HEK293 (cell line): ENCODE results near the gene CELF6.

ENCODE experiments used
- CTCF ChIA-PET: fragments of 350-600 bp; formaldehyde crosslinking; extraction: SDS; loops from one replicate; lab custom pipeline; 2021; ENCODE audit warnings: antibody characterized with exemption; lab: Yijun Ruan, JAX
- POLR2A ChIA-PET: fragments of 300-600 bp; formaldehyde crosslinking; extraction: SDS; loops from one replicate; lab custom pipeline; 2020; ENCODE audit warnings: antibody characterized with exemption, inconsistent platforms; lab: Yijun Ruan, JAX
- H3K27ac ChIP-seq: fragments of 200-500 bp; sonication (Bioruptor generic); 2 replicates; pipeline ENCODE4 v1.5.1; 2014; ENCODE audit warnings: low read depth, low read length, control low read depth, inconsistent platforms; ENCODE audit errors: extremely low read depth
- H3K36me3 ChIP-seq, 2 experiments: fragments of 200-500 bp in 1 of 2; sonication (Bioruptor generic) in 1 of 2; 1 replicate in 1 of 2; 2 replicates in 1 of 2; pipeline ENCODE4 v1.5.1; 2014 to 2017; ENCODE audit warnings: inconsistent platforms in 2 of 2, low read length in 2 of 2; ENCODE audit not compliant: control insufficient read depth in 2 of 2, insufficient read depth in 1 of 2
- H3K4me1 ChIP-seq: fragments of 200-500 bp; sonication (Bioruptor generic); 2 replicates; pipeline ENCODE4 v1.5.1; 2014; ENCODE audit warnings: mild to moderate bottlenecking, low read length, inconsistent platforms; ENCODE audit not compliant: control insufficient read depth, insufficient read depth
- H3K4me3 ChIP-seq: 2 replicates; pipeline ENCODE4 v1.5.1; 2011; ENCODE audit warnings: low read depth, mild to moderate bottlenecking, control low read depth, low read length, moderate library complexity
- H3K9me3 ChIP-seq: fragments of 200-500 bp; sonication (Bioruptor generic); 2 replicates; pipeline ENCODE4 v1.5.1; 2014; ENCODE audit warnings: low read depth, low read length, inconsistent platforms; ENCODE audit not compliant: control insufficient read depth, insufficient read depth
- KLF10 ChIP-seq: fragments of 450-650 bp; IDR thresholded peaks from 2 replicates; pipeline ENCODE4 v1.5.1; 2018; ENCODE audit warnings: missing biosample characterization, mild to moderate bottlenecking, missing genetic modification characterization
- PRDM1 ChIP-seq: fragments of 450-650 bp; formaldehyde crosslinking; IDR thresholded peaks from 2 replicates; pipeline ENCODE4; 2016; ENCODE audit warnings: missing biosample characterization, missing genetic modification characterization
- SP2 ChIP-seq: fragments of 450-650 bp; formaldehyde crosslinking; IDR thresholded peaks from 2 replicates; pipeline ENCODE4 v1.5.1; 2016; ENCODE audit warnings: missing biosample characterization, missing genetic modification characterization
- SP7 ChIP-seq: fragments of 450-650 bp; formaldehyde crosslinking; IDR thresholded peaks from 2 replicates; pipeline ENCODE4 v1.5.1; 2016; ENCODE audit warnings: missing biosample characterization, missing genetic modification characterization
- WT1 ChIP-seq: fragments of 450-650 bp; formaldehyde crosslinking; IDR thresholded peaks from 2 replicates; pipeline ENCODE4 v1.5.1; 2016; ENCODE audit warnings: missing biosample characterization, missing genetic modification characterization
- ZBTB1 ChIP-seq: fragments of 450-650 bp; formaldehyde crosslinking; IDR thresholded peaks from 2 replicates; pipeline ENCODE4 v1.5.1; 2016; ENCODE audit warnings: missing biosample characterization, missing genetic modification characterization
- ZBTB10 ChIP-seq: fragments of 450-650 bp; formaldehyde crosslinking; IDR thresholded peaks from 2 replicates; pipeline ENCODE4 v1.5.1; 2016; ENCODE audit warnings: missing biosample characterization, missing genetic modification characterization
- ZBTB17 ChIP-seq: fragments of 450-650 bp; formaldehyde crosslinking; IDR thresholded peaks from 2 replicates; pipeline ENCODE4 v1.5.1; 2016; ENCODE audit warnings: missing biosample characterization, missing genetic modification characterization
- ZFP69B ChIP-seq: fragments of 450-650 bp; formaldehyde crosslinking; IDR thresholded peaks from 2 replicates; pipeline ENCODE4 v1.5.1; 2016; ENCODE audit warnings: missing biosample characterization, missing genetic modification characterization
- ZNF580 ChIP-seq: fragments of 450-650 bp; formaldehyde crosslinking; IDR thresholded peaks from 2 replicates; pipeline ENCODE4 v1.5.1; 2016; ENCODE audit warnings: missing biosample characterization, missing genetic modification characterization
- ZNF585B ChIP-seq: fragments of 450-650 bp; formaldehyde crosslinking; IDR thresholded peaks from 2 replicates; pipeline ENCODE4 v1.5.1; 2016; ENCODE audit warnings: missing biosample characterization, missing genetic modification characterization
- ZNF658 ChIP-seq: fragments of 450-650 bp; formaldehyde crosslinking; IDR thresholded peaks from 2 replicates; pipeline ENCODE4; 2016; ENCODE audit warnings: missing biosample characterization, missing genetic modification characterization
- ZNF660 ChIP-seq: fragments of 450-650 bp; IDR thresholded peaks from 2 replicates; pipeline ENCODE4 v1.5.1; 2018; ENCODE audit warnings: missing biosample characterization, mild to moderate bottlenecking, missing genetic modification characterization
- ZNF677 ChIP-seq: fragments of 450-650 bp; IDR thresholded peaks from 2 replicates; pipeline ENCODE4 v1.5.0; 2018; ENCODE audit warnings: missing biosample characterization, mild to moderate bottlenecking, missing genetic modification characterization, moderate library complexity
- ZNF704 ChIP-seq: fragments of 450-650 bp; formaldehyde crosslinking; IDR thresholded peaks from 2 replicates; pipeline ENCODE4 v1.5.1; 2016; ENCODE audit warnings: missing biosample characterization, missing genetic modification characterization
- ZNF791 ChIP-seq: fragments of 450-650 bp; formaldehyde crosslinking; IDR thresholded peaks from 2 replicates; pipeline ENCODE4 v1.5.1; 2016; ENCODE audit warnings: missing biosample characterization, missing genetic modification characterization
- ZSCAN30 ChIP-seq: fragments of 450-650 bp; IDR thresholded peaks from 2 replicates; pipeline ENCODE4 v1.5.1; 2018; ENCODE audit warnings: missing biosample characterization, mild to moderate bottlenecking, missing genetic modification characterization, moderate library complexity
- ZXDB ChIP-seq: fragments of 450-650 bp; formaldehyde crosslinking; IDR thresholded peaks from 2 replicates; pipeline ENCODE4 v1.5.1; 2016; ENCODE audit warnings: missing biosample characterization, missing genetic modification characterization
- TF ChIP-seq, protein P1 (sequence below): fragments of 450-650 bp; formaldehyde crosslinking; IDR thresholded peaks from 2 replicates; pipeline ENCODE4 v1.5.1; 2016; ENCODE audit warnings: missing biosample characterization, missing genetic modification characterization, low read depth
- TF ChIP-seq, protein P2 (sequence below): fragments of 450-650 bp; formaldehyde crosslinking; IDR thresholded peaks from 2 replicates; pipeline ENCODE4 v1.5.1; 2016; ENCODE audit warnings: missing biosample characterization, missing genetic modification characterization
- TF ChIP-seq, protein P3 (sequence below): fragments of 450-650 bp; formaldehyde crosslinking; IDR thresholded peaks from 2 replicates; pipeline ENCODE4 v1.5.1; 2016; ENCODE audit warnings: missing biosample characterization, missing genetic modification characterization

Gene CELF6

GRCh38 chr15:72272997-72273352 is 47.0 kb downstream of the CELF6 start:
- Histone ChIP-seq H3K4me1 (peaks cover 6% of the 10 kb centered on the region; the same call in 1 of the 2 replicates), H3K36me3 (peaks cover 27 to 31% of the 10 kb centered on the region in 2 experiments), H3K27ac (peak overlapping the region; percentile 88; the same call in 1 of the 2 replicates), H3K4me3 (peak overlapping the region; percentile 82), H3K9me3 (no peaks in the 10 kb centered on the region)
- TF ChIP-seq SP2 (tag by site-specific recombination) (no peak), ZNF677 (no peak), ZXDB (tag by site-specific recombination) (0 out of 2 replicates have a peak, but pooled peaks have one; percentile 31), ZNF585B (no peak), ZBTB1 (no peak; the same call in 1 of the 2 replicates), WT1 (tag by site-specific recombination) (0 out of 2 replicates have a peak, but pooled peaks have one; percentile 4), ZSCAN30 (0 out of 2 replicates have a peak, but pooled peaks have one; percentile 4), ZBTB17 (tag by site-specific recombination) (peak; percentile 10; the same call in 1 of the 2 replicates), SP7 (tag by site-specific recombination) (0 out of 2 replicates have a peak, but pooled peaks have one; percentile 9), ZNF791 (tag by site-specific recombination) (no peak), PRDM1 (tag by site-specific recombination) (peak; percentile 81), ZNF660 (tag by site-specific recombination) (peak; percentile 5; the same call in 1 of the 2 replicates)
- TF ChIP-seq, protein P1, sequence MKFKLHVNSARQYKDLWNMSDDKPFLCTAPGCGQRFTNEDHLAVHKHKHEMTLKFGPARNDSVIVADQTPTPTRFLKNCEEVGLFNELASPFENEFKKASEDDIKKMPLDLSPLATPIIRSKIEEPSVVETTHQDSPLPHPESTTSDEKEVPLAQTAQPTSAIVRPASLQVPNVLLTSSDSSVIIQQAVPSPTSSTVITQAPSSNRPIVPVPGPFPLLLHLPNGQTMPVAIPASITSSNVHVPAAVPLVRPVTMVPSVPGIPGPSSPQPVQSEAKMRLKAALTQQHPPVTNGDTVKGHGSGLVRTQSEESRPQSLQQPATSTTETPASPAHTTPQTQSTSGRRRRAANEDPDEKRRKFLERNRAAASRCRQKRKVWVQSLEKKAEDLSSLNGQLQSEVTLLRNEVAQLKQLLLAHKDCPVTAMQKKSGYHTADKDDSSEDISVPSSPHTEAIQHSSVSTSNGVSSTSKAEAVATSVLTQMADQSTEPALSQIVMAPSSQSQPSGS (tag by site-specific recombination), result no peak
- TF ChIP-seq, protein P2, sequence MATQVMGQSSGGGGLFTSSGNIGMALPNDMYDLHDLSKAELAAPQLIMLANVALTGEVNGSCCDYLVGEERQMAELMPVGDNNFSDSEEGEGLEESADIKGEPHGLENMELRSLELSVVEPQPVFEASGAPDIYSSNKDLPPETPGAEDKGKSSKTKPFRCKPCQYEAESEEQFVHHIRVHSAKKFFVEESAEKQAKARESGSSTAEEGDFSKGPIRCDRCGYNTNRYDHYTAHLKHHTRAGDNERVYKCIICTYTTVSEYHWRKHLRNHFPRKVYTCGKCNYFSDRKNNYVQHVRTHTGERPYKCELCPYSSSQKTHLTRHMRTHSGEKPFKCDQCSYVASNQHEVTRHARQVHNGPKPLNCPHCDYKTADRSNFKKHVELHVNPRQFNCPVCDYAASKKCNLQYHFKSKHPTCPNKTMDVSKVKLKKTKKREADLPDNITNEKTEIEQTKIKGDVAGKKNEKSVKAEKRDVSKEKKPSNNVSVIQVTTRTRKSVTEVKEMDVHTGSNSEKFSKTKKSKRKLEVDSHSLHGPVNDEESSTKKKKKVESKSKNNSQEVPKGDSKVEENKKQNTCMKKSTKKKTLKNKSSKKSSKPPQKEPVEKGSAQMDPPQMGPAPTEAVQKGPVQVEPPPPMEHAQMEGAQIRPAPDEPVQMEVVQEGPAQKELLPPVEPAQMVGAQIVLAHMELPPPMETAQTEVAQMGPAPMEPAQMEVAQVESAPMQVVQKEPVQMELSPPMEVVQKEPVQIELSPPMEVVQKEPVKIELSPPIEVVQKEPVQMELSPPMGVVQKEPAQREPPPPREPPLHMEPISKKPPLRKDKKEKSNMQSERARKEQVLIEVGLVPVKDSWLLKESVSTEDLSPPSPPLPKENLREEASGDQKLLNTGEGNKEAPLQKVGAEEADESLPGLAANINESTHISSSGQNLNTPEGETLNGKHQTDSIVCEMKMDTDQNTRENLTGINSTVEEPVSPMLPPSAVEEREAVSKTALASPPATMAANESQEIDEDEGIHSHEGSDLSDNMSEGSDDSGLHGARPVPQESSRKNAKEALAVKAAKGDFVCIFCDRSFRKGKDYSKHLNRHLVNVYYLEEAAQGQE, result peak; percentile 15; the same call in 1 of the 2 replicates
- TF ChIP-seq, protein P3, sequence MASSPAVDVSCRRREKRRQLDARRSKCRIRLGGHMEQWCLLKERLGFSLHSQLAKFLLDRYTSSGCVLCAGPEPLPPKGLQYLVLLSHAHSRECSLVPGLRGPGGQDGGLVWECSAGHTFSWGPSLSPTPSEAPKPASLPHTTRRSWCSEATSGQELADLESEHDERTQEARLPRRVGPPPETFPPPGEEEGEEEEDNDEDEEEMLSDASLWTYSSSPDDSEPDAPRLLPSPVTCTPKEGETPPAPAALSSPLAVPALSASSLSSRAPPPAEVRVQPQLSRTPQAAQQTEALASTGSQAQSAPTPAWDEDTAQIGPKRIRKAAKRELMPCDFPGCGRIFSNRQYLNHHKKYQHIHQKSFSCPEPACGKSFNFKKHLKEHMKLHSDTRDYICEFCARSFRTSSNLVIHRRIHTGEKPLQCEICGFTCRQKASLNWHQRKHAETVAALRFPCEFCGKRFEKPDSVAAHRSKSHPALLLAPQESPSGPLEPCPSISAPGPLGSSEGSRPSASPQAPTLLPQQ, result 0 out of 2 replicates have a peak, but pooled peaks have one; percentile 1
- POLR2A ChIA-PET, result interaction anchor here (1.2 kb wide), 1 partner anchor 46 kb away, joined by 3 read pairs; no protein-coding TSS in a partner anchor
- CTCF ChIA-PET, result interaction anchor here (0.8 to 2.5 kb wide), 7 partner anchors 9 to 70 kb away, joined by 3 to 18 read pairs (median 9); no protein-coding TSS in a partner anchor

DNA sequence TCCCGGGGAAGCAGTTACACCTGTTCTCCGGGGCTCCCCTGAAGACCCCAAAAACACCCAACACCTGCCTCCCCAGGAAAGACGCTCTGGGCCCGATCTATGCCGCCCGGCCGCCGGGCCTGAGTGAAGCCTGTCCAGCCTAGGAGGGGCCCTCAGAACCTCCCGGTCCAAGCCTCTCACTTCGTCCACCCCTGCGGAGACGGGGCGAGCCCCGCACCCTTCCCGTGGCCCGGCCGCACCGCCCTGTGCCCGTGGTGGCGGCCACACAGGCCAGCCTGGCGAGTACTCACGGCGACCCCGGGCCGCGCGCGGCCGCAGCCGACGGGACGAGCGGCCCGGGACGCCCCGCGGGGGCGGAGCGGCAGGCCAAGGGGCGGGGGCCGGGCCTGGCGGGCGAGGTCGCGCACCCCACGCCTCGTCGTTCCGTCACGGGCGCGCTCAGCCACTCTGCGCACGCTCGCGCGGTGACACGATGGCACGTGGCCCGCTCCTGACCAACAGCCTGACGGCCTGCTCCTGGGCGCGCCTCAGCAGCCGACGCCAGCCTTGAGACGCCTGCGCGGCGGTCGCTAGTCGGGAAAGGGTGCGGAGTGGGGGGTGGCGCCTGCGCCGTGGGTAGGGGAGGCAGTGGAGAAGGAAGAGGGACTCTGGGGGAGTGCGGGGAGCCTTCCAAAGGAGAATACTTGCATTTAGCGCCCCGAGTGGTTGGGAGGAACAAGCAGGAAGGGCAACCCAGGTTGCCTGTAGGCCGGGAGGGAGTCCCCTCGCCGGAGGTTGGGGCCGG is 47.6 kb downstream of the CELF6 start, which contains the start of gene PARP6:
Gene PARP6 (minus strand): TSS at position 342 of the 784 bp plus-strand sequence. CDS start 5,077 bp downstream, outside the sequence.
- H3K36me3 ChIP-seq, result peaks cover 32 to 37% of the 10 kb centered on the region in 2 experiments
- ChIA-PET POLR2A (interaction anchor here (0.9 kb wide), 1 partner anchor 40 kb away, joined by 4 read pairs; no protein-coding TSS in a partner anchor), CTCF (interaction anchor here (0.7 to 2.3 kb wide), 5 partner anchors 9 to 77 kb away, joined by 3 to 10 read pairs (median 5); no protein-coding TSS in a partner anchor)
- peak within 1 kb of the TSS; percentile 88 for H3K27ac ChIP-seq
- H3K4me1 ChIP-seq, result peaks cover 6% of the 10 kb centered on the region; the same call in 1 of the 2 replicates
- peak within 1 kb of the TSS; percentile 82 for H3K4me3 ChIP-seq
- no peaks in the 10 kb centered on the region for H3K9me3 ChIP-seq
- TF ChIP-seq KLF10 (tag by site-specific recombination) (0 out of 2 replicates have a peak, but pooled peaks have one; percentile 39), ZNF658 (tag by site-specific recombination) (no peak), ZFP69B (peak; percentile 69), ZNF580 (tag by site-specific recombination) (peak; percentile 97), ZNF704 (tag by site-specific recombination) (no peak), ZBTB10 (tag by site-specific recombination) (peak; percentile 45; the same call in 1 of the 2 replicates)
